Omental fat pad (tissue), 4 donors: ENCODE data around the gene OR2C1. TPM values are rescaled to one million over a fixed set of nuclear protein-coding genes. Genes with fewer than 3 reads are reported as not detected.

Source experiments
- ATAC-seq: fragments of 150-250 bp; one replicate; pipeline ENCODE4 v1.9.1; 2016; ENCODE audit warnings: mild to moderate bottlenecking, moderate library complexity; ENCODE audit not compliant: low FRiP score
- DNase-seq: peaks from one replicate; pipeline ENCODE4 v3.0.0-alpha.2; 2019; ENCODE audit warnings: low spot score
- CTCF ChIP-seq, 3 donors: fragments of 450-650 bp; IDR thresholded peaks; one replicate each; pipeline ENCODE4 v1.5.1; 2016 to 2017; ENCODE audit warnings: antibody characterized with exemption in 3 of 3, mild to moderate bottlenecking in 3 of 3, moderate library complexity in 2 of 3
- total RNA-seq, 4 donors: library from RNA; depleted of rRNA; stranded (reverse); fragments of >200 nt; gene quantifications; one replicate each; pipeline ENCODE4 v1.1.0, GENCODE V29; 2016

Gene OR2C1
- total RNA-seq, 4 donors from 2014 or later: not detected

- no peak for ATAC-seq
- TF ChIP-seq CTCF (IDR thresholded peaks at IDR 0.05): no peak
- DNase-seq: no peak
These were observed 27.0 kb upstream of the OR2C1 start for GRCh38 chr16:3328643-3329042.

- ATAC-seq: no peak
- DNase-seq: no peak
- TF ChIP-seq CTCF (IDR thresholded peaks at IDR 0.05): no peak
These were observed 9.6 kb upstream of the OR2C1 start for GRCh38 chr16:3346041-3346440.

GRCh38 chr16:3347586-3347985 lies 8.1 kb upstream of the OR2C1 start:
- no peak for DNase-seq
- no peak for TF ChIP-seq CTCF (IDR thresholded peaks at IDR 0.05)
- no peak for ATAC-seq

- ATAC-seq: no peak
These were observed 7.0 kb upstream of the OR2C1 start for GRCh38 chr16:3348547-3349167.

GRCh38 chr16:3349175-3349574 lies 6.5 kb upstream of the OR2C1 start:
- TF ChIP-seq CTCF (IDR thresholded peaks at IDR 0.05): no peak
- DNase-seq (no peak), ATAC-seq (no peak)

More at GRCh38 chr16:3348547-3349167, 7.0 kb upstream of the OR2C1 start:
- no peak for TF ChIP-seq CTCF (IDR thresholded peaks at IDR 0.05)
- no peak for DNase-seq

GRCh38 chr16:3356118-3356517 lies 429 bp downstream of the OR2C1 start:
- TF ChIP-seq CTCF (IDR thresholded peaks at IDR 0.05): no peak
- no peak for ATAC-seq

GRCh38 chr16:3358871-3359270 lies 3.2 kb downstream of the OR2C1 start:
- ATAC-seq: no peak
- no peak for DNase-seq
- no peak for TF ChIP-seq CTCF (IDR thresholded peaks at IDR 0.05)

More at GRCh38 chr16:3356118-3356517, 429 bp downstream of the OR2C1 start:
- no peak for DNase-seq
